Measurements from ENCODE around the gene ZNF346. TPM values are rescaled to one million over a fixed set of nuclear protein-coding genes. Genes with fewer than 3 reads are reported as not detected.
A peak's percentile ranks its signal among the peaks of the same experiment; 100 is the strongest.
"Not testable (repeated sequence)": the region's sequence is repeated elsewhere in the genome, so short reads cannot be mapped to it uniquely, and the experiment has no call there.

Gene ZNF346, protein sequence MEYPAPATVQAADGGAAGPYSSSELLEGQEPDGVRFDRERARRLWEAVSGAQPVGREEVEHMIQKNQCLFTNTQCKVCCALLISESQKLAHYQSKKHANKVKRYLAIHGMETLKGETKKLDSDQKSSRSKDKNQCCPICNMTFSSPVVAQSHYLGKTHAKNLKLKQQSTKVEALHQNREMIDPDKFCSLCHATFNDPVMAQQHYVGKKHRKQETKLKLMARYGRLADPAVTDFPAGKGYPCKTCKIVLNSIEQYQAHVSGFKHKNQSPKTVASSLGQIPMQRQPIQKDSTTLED
- total RNA-seq: 13.9 TPM
- long read RNA-seq, transcript ZNF346-201 (7 exons, 2,314 nt): major isoform, 9 of 24 reads
- long read RNA-seq, partial matches to known transcripts: 0 of 24 reads
- long read RNA-seq, other reads (novel, unspliced or antisense): 14 of 24 reads

DNA sequence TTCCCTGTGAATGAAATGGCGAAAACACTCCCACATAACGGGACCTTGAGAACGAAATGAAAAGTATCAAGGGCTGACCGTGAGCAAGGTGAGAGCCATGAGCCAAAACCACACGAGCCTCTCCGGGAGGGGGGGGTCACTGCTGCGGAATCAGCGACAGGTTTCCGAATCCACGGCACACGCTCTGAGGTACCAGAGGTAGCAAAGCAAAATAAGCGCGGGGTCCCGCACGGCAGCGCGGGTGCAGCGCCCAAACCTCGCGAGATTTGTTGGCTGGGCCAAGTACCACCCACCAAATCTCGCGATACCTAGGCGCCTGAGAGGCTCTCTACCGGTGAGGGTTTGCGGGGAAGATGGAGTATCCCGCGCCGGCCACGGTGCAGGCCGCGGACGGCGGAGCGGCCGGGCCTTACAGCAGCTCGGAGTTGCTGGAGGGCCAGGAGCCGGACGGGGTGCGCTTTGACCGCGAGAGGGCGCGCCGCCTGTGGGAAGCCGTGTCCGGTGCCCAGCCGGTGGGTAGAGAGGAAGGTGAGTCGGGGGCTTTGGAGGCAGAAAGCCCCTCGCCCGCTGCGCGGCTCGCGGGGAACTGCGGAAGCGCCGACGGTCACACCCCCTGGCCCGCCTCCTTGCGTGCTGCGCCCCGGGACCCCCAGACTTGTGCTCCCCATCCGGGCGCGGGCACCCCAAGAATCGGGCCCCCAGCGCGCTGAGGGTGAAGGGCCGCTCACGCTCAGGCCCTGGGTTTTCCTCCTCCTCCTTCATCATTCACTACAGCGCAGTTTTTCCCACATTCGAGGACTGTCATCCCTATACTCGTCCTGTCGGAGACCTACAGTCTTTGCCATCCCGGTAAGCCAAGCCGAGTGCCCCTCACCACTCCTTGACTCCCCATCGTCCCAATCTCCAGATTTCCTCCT, at the start of gene ZNF346:
Gene ZNF346, plus strand, starts transcription at position 311 of the 917 bp plus-strand sequence. Its CDS starts 43 bp downstream, at position 354.
- DNase-seq (peak; percentile 92), ATAC-seq (peak; percentile 95 to 98)
- peaks cover 26% of the 10 kb centered on the region for H3K4me1 ChIP-seq
- TF ChIP-seq, protein P1, sequence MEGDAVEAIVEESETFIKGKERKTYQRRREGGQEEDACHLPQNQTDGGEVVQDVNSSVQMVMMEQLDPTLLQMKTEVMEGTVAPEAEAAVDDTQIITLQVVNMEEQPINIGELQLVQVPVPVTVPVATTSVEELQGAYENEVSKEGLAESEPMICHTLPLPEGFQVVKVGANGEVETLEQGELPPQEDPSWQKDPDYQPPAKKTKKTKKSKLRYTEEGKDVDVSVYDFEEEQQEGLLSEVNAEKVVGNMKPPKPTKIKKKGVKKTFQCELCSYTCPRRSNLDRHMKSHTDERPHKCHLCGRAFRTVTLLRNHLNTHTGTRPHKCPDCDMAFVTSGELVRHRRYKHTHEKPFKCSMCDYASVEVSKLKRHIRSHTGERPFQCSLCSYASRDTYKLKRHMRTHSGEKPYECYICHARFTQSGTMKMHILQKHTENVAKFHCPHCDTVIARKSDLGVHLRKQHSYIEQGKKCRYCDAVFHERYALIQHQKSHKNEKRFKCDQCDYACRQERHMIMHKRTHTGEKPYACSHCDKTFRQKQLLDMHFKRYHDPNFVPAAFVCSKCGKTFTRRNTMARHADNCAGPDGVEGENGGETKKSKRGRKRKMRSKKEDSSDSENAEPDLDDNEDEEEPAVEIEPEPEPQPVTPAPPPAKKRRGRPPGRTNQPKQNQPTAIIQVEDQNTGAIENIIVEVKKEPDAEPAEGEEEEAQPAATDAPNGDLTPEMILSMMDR (IDR thresholded peaks at IDR 0.05): peak; percentile 60
- peak within 1 kb of the TSS; percentile 83 for H3K27ac ChIP-seq
- intact Hi-C loops (cut with DNase I): no loop called here
- no peaks in the 10 kb centered on the region for H3K27me3 ChIP-seq (ENCODE audit: low read depth)
- H3K4me3 ChIP-seq: peak within 1 kb of the TSS; percentile 80
- H3K9me3 ChIP-seq: no peaks in the 10 kb centered on the region
- H3K36me3 ChIP-seq: peaks cover 9% of the 10 kb centered on the region

DNA sequence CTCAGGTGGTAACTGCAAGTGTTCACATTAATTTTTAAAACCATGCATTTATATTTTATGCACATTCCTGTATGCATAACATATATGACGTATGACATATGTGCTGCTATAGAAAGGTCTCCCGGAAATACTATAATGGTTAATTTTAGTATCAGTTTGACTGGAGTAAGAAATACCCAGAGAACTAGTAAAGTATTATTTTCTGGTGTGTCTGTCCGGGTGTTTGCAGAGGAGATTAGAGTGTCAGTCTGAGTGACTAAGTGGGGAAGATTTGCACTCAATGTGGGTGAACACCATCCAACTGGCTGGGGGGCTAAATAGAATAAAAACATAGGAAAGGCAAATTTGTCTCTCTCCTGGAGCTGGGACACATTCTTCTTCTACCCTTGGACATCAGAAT, 42.8 kb upstream of the ZNF346 start:
- DNase-seq: no peak
- Histone ChIP-seq H3K27ac (no peak overlapping the region), H3K9me3 (no peaks in the 10 kb centered on the region), H3K4me1 (no peaks in the 10 kb centered on the region), H3K27me3 (ENCODE audit: low read depth) (no peaks in the 10 kb centered on the region), H3K4me3 (no peak overlapping the region), H3K36me3 (peaks cover 47% of the 10 kb centered on the region)
- TF ChIP-seq, protein P1 (IDR thresholded peaks at IDR 0.05): no peak
- ATAC-seq: no peak
- intact Hi-C loops (cut with DNase I): no loop called here

DNA sequence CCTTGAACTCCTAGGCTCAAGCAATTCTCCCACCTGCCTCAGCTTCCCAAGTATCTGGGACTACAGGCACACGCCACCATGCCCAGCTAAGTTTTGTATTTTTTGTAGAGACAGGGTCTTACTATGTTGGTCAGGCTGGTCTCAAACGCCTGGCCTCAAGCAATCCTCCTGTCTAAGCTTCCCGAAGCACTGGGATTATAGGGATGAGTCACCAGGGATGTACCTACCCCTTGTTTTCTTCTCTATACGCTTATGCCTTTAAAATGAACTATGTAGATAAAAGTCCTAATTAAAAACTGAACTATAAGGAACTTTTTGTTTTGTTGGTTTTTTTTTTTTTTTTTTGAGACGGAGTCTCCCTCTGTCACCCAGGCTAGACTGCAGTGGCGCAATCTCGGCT, 41.7 kb upstream of the ZNF346 start:
- no peak for ATAC-seq
- H3K27me3 ChIP-seq (ENCODE audit: low read depth): no peaks in the 10 kb centered on the region
- peaks cover 39% of the 10 kb centered on the region for H3K36me3 ChIP-seq

DNA sequence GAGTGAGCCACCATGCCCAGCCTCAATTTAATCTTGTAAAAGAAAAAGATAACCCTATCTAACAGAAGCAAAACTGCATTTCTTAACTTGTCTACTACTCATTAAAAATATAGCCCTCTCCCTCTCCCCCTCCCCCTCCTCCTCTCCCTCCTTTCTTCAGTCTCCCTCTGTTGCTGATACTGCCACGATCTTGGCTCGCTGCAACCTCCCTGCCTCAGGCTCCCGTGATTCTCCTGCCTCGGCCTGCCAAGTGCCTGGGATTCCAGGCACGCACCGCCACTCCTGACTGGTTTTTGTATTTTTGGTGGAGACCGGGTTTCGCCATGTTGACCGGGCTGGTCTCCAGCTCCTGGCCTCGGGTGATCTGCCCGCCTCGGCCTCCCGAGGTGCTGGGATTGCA, 39.4 kb upstream of the ZNF346 start:
- H3K27me3 ChIP-seq (ENCODE audit: low read depth); H3K9me3 ChIP-seq; intact Hi-C loops (cut with DNase I); DNase-seq; H3K4me1 ChIP-seq; H3K27ac ChIP-seq; ATAC-seq; H3K4me3 ChIP-seq: not testable (repeated sequence)
- H3K36me3 ChIP-seq: peaks cover 39% of the 10 kb centered on the region

More for the DNA sequence above, 41.7 kb upstream of the ZNF346 start:
- Histone ChIP-seq H3K9me3 (no peaks in the 10 kb centered on the region), H3K4me3 (no peak overlapping the region), H3K4me1 (no peaks in the 10 kb centered on the region), H3K27ac (no peak overlapping the region)
- DNase-seq: no peak
- TF ChIP-seq, protein P1 (IDR thresholded peaks at IDR 0.05): no peak
- intact Hi-C loops (cut with DNase I): no loop called here

DNA sequence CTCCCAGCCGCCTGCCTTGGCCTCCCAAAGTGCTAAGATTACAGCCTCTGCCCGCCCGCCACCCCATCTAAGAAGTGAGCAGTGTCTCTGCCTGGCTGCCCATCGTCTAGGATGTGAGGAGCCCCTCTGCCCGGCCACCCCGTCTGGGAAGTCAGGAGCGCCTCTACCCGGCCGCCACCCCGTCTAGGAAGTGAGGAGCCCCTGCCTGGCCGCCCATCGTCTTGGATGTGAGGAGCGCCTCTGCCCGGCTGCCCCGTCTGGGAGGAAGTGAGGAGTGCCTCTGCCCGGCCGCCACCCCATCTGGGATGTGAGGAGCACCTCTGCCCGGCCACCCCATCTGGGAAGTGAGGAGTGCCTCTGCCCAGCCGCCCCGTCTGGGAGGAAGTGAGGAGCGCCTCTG, 38.9 kb upstream of the ZNF346 start:
- H3K4me1 ChIP-seq; H3K27ac ChIP-seq; intact Hi-C loops (cut with DNase I); DNase-seq; ATAC-seq; H3K9me3 ChIP-seq; H3K27me3 ChIP-seq (ENCODE audit: low read depth); H3K4me3 ChIP-seq: not testable (repeated sequence)
- H3K36me3 ChIP-seq: peaks cover 39% of the 10 kb centered on the region

DNA sequence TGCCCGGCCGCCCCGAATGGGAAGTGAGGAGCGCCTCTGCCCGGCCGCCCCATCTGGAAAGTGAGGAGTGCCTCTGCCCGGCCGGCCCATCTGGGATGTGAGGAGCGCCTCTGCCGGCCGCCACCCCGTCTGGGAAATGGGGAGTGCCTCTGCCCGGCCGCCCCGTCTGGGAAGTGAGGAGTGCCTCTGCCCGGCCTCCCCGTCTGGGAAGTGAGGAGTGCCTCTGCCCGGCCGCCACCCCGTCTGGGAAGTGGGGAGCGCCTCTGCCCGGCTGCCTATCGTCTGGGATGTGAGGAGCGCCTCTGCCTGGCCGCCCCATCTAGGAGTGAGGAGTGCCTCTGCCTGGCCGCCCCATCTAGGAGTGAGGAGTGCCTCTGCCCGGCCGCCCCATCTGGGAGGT, 38.3 kb upstream of the ZNF346 start:
- H3K4me3 ChIP-seq; H3K9me3 ChIP-seq; intact Hi-C loops (cut with DNase I); H3K27ac ChIP-seq; DNase-seq; H3K27me3 ChIP-seq (ENCODE audit: low read depth); ATAC-seq; H3K4me1 ChIP-seq: not testable (repeated sequence)
- peaks cover 35% of the 10 kb centered on the region for H3K36me3 ChIP-seq
